NCI-H2196 (cell line): ENCODE data around the gene STK32C.

Source experiments
- DNase-seq: peaks from one replicate; lab custom pipeline; 2025; ENCODE audit not compliant: unreplicated experiment; lab: John Stamatoyannopoulos, UW

STK32C gene

DNA sequence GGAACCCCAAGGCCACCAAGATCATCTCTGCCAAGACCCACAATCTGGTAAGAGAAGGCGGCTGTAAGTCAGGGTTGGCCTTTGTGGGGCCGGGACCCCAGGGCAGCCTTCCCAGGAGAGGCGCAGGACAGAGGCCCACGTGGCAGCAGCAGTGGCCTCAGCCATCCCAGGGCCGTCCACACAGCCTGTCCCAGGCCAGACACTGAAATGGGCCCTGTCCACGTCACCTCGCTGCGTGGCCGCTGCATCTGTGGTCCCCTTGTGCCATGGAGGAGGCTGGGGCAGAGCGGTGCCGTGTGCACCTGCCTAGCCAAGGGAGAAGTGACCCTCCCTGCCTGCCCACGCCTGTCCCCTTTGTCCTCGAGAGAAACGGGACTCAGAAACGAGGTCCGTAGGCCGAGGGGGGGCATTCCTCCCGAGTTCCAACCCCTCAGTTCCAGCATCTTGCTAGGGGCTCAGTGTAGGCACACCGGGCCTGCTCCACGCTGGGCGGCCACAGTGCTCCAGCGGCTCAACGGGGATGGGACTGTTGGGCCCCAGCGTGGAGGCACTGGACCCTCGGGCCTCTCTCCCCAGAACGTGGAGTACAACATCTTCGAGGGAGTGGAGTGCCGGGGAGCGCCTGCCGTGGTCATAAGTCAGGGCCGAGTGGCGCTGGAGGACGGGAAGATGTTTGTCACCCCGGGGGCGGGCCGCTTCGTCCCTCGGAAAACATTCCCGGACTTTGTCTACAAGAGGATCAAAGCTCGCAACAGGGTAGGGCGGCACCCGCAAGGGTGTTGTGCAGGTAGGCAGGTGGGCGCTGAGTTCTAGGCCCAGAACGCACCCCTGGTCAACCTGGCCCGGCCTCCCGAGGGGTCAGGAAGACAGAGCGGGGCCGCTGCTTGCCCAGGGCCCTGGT is 105.4 kb downstream of the STK32C start:
- DNase-seq, result no peak

GRCh38 chr10:132201111-132201969 is 106.4 kb downstream of the STK32C start:
- no peak for DNase-seq

GRCh38 chr10:132200344-132201110 is 107.2 kb downstream of the STK32C start:
- DNase-seq, result no peak

DNA sequence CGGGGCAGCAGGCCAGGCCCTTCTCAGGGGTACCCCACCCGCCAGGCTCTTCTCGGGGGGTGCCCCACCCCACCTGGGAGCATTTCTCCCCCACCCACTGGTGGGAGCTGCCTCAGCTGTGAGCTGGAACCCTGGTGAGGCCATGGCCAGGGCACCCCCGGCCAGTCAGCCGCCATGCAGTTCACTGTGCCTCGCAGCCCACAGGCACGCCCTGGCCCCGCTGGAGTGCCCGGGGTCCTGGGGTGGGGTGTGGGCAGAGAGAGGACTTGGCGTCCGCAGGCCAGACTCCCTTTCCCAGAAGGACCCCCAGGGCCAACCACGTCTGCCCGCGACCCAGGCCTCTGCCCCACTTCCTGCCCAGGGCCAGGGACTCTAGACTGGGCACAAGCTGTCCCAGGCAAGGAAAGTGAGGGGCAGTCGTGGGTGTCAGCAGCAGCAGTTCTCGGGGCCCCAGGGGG is 107.9 kb downstream of the STK32C start:
- no peak for DNase-seq

GRCh38 chr10:132199268-132199853 is 108.4 kb downstream of the STK32C start:
- no peak for DNase-seq

DNA sequence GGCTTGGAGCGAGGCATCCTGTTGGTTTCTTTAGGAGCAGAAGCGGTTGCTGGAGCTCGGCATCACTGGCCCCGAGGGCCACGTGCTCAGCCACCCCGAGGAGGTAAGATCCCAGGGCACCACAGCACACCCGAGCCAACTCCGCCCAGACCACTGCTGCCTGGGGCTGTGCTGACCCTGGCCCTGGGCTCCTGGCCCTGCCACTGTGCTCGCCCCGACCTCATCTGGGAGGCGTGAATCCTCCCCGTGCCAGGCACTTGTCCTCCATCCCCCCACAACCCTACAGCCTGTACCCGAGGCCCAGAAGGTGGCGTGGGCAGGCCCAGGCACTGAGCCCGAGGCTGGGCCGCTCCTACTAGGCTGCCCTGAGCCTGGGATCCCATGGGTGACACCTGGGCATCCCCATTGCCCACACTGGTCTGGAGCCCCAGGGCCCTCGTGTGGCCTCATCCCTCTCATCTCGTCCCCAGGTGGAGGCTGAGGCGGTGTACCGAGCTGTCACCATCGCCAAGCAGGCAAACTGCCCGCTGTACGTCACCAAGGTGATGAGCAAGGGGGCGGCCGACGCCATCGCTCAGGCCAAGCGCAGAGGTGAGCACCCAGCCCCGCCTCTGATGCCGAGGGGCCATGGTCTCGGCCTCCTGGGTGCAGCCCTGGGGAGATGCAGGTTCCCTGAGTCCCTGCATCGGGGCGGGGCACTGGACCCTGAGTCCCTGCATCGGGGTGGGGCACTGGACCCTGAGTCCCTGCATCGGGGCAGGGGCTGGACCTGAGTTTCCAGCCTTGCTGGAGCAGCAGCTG is 109.2 kb downstream of the STK32C start:
- DNase-seq, result no peak

DNA sequence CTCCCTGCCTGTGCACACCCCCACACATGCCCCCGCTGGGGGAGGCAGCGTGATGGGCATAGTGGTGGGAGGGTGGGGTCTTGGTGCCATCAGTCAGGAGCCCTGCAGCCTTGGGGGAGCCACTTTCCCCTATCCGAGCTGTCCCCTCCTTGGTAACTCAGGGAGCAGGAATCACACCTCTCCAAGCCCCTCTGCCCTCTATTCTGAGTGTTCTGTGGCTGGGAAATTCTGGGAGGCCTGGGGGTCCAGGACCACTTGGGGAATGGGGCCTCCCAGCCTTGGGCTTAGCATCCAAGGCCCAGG is 109.7 kb downstream of the STK32C start:
- no peak for DNase-seq

- DNase-seq, result no peak
Observed at GRCh38 chr10:132197271-132198067, 110.3 kb downstream of the STK32C start.

DNA sequence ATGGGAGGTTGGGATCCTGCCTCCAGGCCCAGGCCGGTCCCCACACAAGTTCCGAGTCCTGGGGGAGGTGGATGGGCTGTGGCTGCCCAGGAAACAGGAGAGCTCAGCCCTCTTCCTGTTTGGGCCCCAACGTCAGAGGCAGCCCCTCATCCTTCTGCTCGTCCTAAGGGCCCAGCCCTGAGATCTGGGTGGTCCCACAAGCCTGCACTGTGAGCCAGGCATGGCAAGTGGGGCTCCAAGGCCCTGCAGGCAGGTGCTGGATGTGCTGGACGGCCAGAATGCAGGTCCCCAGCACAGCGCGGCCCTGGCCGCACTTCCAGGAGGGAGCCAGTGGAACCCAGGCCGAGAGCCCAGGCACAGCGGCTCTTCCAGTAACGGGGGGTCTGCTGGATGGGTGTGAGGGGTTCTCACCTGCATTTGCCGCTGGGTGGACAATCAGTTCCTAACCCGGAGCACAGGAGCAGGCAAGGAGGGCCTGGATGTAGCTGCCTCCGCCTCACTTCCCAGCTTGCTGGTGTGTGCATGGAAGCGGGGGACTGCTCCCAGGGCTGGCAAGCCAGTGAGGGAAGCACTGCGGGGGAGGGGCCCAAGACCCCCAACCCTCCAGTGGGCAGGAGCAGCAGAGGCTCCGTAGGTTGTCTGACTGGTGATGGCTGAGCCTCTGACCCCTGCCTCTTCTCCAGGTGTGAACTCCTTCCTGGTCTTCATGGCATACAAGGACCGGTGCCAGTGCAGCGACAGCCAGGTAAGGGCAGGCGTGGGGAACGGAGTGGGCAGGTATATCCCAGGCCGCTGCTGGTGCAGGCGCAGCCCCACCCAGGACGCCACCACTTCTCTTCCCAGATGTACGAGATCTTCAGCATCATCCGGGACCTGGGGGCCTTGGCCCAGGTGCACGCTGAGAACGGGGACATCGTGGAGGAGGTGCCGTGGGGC is 111.3 kb downstream of the STK32C start:
- DNase-seq, result no peak

- no peak for DNase-seq
Observed at GRCh38 chr10:132195366-132196075, 112.2 kb downstream of the STK32C start.

DNA sequence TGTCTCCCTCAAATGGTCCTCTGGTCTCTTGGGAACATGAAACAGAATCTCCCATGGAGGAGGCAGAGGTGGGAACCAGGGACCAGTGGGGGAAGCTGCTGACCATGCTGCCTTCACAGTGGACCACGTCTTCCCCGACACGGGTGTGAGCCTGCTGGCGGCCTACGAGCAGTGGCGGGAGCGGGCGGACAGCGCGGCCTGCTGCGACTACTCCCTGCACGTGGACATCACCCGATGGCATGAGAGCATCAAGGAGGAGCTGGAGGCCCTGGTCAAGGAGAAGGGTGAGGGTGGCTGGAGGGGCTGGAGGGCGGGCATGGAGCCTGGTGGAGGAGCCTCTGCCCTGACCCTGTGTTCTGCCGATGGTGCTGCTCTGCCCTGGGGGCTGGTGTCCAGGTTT is 113.0 kb downstream of the STK32C start:
- DNase-seq, result no peak

- DNase-seq, result no peak
Observed at GRCh38 chr10:132193907-132194552, 113.7 kb downstream of the STK32C start.

GRCh38 chr10:132192991-132193665 is 114.6 kb downstream of the STK32C start:
- DNase-seq, result no peak

- DNase-seq, result no peak
Observed at GRCh38 chr10:132192076-132192975, 115.4 kb downstream of the STK32C start.

GRCh38 chr10:132189810-132190422 is 117.8 kb downstream of the STK32C start:
- no peak for DNase-seq
